K562 (cell line): Measurements from ENCODE around the gene SIGLEC11. TPM values are rescaled to one million over a fixed set of nuclear protein-coding genes. Genes with fewer than 3 reads are reported as not detected.

ENCODE experiments used
- CBFB ChIP-seq: sonication (generic); formaldehyde crosslinking; IDR thresholded peaks from 2 replicates; pipeline ENCODE4 v1.4.0; 2020; ENCODE audit warnings: mild to moderate bottlenecking, missing genetic modification reagents
- CSDE1 ChIP-seq, 2 experiments: fragments of 450-650 bp; IDR thresholded peaks; 2 replicates each; pipeline ENCODE4 v1.6.1; 2016; ENCODE audit warnings: mild to moderate bottlenecking in 1 of 2
- HMG20B ChIP-seq: fragments of 250-450 bp; sonication (Bioruptor Pico); IDR thresholded peaks from 2 replicates; pipeline ENCODE4 v1.5.0; 2021; ENCODE audit warnings: mild to moderate bottlenecking
- JUND ChIP-seq, 2 experiments: IDR thresholded peaks; 2 replicates in 1 of 2; 3 replicates in 1 of 2; pipeline ENCODE4 v1.6.1; 2011; ENCODE audit warnings: borderline replicate concordance in 2 of 2, low read depth in 2 of 2, low read length in 2 of 2, improper control_type of control experiment in 1 of 2, missing biosample characterization in 1 of 2, missing genetic modification characterization in 1 of 2, missing genetic modification reagents in 1 of 2
- KAT2B ChIP-seq: IDR thresholded peaks from one replicate; pipeline ENCODE4 v1.6.1; 2012; ENCODE audit warnings: low read depth, mild to moderate bottlenecking, control low read depth, inconsistent platforms, low read length, moderate library complexity
- NR2C1 ChIP-seq, 2 experiments: fragments of 450-650 bp; IDR thresholded peaks; 2 replicates each; pipeline ENCODE4 v1.6.1; 2017; ENCODE audit warnings: mild to moderate bottlenecking in 2 of 2, antibody characterized with exemption in 1 of 2, inconsistent platforms in 1 of 2, missing compliant biosample characterization in 1 of 2, missing genetic modification characterization in 1 of 2
- NR3C1 ChIP-seq: sonication (generic); formaldehyde crosslinking; IDR thresholded peaks from 2 replicates; pipeline ENCODE4 v1.8.1; 2022; ENCODE audit warnings: missing genetic modification reagents
- PHTF2 ChIP-seq: fragments of 250-450 bp; sonication (Bioruptor Pico); IDR thresholded peaks from 2 replicates; pipeline ENCODE4 v1.5.0; 2021; ENCODE audit warnings: mild to moderate bottlenecking
- PKNOX1 ChIP-seq: fragments of 450-650 bp; IDR thresholded peaks from 2 replicates; pipeline ENCODE4 v1.6.1; 2016
- SIN3B ChIP-seq: fragments of 450-650 bp; IDR thresholded peaks from 2 replicates; pipeline ENCODE4 v1.6.1; 2017; ENCODE audit warnings: low read depth, mild to moderate bottlenecking, moderate library complexity
- SOX6 ChIP-seq: fragments of 450-650 bp; IDR thresholded peaks from 2 replicates; pipeline ENCODE4 v1.6.1; 2014; ENCODE audit warnings: mild to moderate bottlenecking
- ZNF140 ChIP-seq: fragments of 250-450 bp; sonication (Bioruptor Pico); IDR thresholded peaks from 2 replicates; pipeline ENCODE4 v1.8.0; 2021; ENCODE audit warnings: moderate library complexity, mild to moderate bottlenecking, inconsistent platforms
- ZNF444 ChIP-seq: fragments of 250-450 bp; sonication (Bioruptor Pico); IDR thresholded peaks from 2 replicates; pipeline ENCODE4 v1.4.0; 2020; ENCODE audit warnings: mild to moderate bottlenecking, moderate library complexity
- polyA plus RNA-seq, 8 experiments: library from polyadenylated mRNA; depleted of rRNA in 4 of 8; stranded (reverse) in 5 of 8; unstranded in 3 of 8; fragments of >200 nt; fragmentation: Nextera tagmentation in 2 of 8; fragmentation: Illumina TruSeq in 1 of 8; extraction: Ambion mirVana in 2 of 8; extraction: Trizol in 1 of 8; gene quantifications; 2 replicates each; pipeline versions ENCODE4 v1.2.1 to v1.2.3, GENCODE V29; 2011 to 2014; ENCODE audit warnings: inconsistent platforms in 1 of 8, missing spikeins in 1 of 8
- total RNA-seq, 7 experiments: library from RNA; depleted of rRNA in 6 of 7; stranded (reverse); fragments of >200 nt in 6 of 7; fragmentation: Illumina TruSeq in 2 of 7; extraction: Trizol in 2 of 7; gene quantifications; 2 replicates each; pipeline versions ENCODE4 v1.2.1 to v1.2.3, GENCODE V29; 2011 to 2021; ENCODE audit warnings: low replicate concordance in 1 of 7
- TF ChIP-seq, protein P1 (sequence below): sonication (generic); formaldehyde crosslinking; IDR thresholded peaks from 2 replicates; pipeline ENCODE4 v1.8.0; 2023; ENCODE audit warnings: missing genetic modification reagents, mild to moderate bottlenecking, borderline replicate concordance

SIGLEC11 gene
- total and polyA plus RNA-seq, 9 of the 15 experiments (the other 6 are each of a cell fraction or from before 2014, with no cell fraction given): not detected

GRCh38 chr19:49987159-49987698, 26.3 kb upstream of the SIGLEC11 start (continued):
- no peak for TF ChIP-seq PKNOX1
- TF ChIP-seq NR3C1 (CRISPR knock-in tag): peak; percentile 100
- TF ChIP-seq ZNF140 (CRISPR knock-in tag): peak; percentile 92
- TF ChIP-seq SIN3B: no peak
- TF ChIP-seq, protein P1, sequence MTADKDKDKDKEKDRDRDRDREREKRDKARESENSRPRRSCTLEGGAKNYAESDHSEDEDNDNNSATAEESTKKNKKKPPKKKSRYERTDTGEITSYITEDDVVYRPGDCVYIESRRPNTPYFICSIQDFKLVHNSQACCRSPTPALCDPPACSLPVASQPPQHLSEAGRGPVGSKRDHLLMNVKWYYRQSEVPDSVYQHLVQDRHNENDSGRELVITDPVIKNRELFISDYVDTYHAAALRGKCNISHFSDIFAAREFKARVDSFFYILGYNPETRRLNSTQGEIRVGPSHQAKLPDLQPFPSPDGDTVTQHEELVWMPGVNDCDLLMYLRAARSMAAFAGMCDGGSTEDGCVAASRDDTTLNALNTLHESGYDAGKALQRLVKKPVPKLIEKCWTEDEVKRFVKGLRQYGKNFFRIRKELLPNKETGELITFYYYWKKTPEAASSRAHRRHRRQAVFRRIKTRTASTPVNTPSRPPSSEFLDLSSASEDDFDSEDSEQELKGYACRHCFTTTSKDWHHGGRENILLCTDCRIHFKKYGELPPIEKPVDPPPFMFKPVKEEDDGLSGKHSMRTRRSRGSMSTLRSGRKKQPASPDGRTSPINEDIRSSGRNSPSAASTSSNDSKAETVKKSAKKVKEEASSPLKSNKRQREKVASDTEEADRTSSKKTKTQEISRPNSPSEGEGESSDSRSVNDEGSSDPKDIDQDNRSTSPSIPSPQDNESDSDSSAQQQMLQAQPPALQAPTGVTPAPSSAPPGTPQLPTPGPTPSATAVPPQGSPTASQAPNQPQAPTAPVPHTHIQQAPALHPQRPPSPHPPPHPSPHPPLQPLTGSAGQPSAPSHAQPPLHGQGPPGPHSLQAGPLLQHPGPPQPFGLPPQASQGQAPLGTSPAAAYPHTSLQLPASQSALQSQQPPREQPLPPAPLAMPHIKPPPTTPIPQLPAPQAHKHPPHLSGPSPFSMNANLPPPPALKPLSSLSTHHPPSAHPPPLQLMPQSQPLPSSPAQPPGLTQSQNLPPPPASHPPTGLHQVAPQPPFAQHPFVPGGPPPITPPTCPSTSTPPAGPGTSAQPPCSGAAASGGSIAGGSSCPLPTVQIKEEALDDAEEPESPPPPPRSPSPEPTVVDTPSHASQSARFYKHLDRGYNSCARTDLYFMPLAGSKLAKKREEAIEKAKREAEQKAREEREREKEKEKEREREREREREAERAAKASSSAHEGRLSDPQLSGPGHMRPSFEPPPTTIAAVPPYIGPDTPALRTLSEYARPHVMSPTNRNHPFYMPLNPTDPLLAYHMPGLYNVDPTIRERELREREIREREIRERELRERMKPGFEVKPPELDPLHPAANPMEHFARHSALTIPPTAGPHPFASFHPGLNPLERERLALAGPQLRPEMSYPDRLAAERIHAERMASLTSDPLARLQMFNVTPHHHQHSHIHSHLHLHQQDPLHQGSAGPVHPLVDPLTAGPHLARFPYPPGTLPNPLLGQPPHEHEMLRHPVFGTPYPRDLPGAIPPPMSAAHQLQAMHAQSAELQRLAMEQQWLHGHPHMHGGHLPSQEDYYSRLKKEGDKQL: peak; percentile 100
- TF ChIP-seq KAT2B: no peak
- TF ChIP-seq CBFB: peak; percentile 99
- peak; percentile 39; the same call in 1 of the 2 replicates for TF ChIP-seq JUND (IDR thresholded peaks at IDR 0.05; ENCODE audit: borderline replicate concordance, low read depth, low read length)
- peak; percentile 94; the same call in 2 of the 3 replicates for TF ChIP-seq JUND (tag; IDR thresholded peaks at IDR 0.05; ENCODE audit: borderline replicate concordance, low read depth, low read length)
- TF ChIP-seq HMG20B (CRISPR knock-in tag): 0 out of 2 replicates have a peak, but pooled peaks have one; percentile 59
- TF ChIP-seq ZNF444 (CRISPR knock-in tag): no peak
- TF ChIP-seq CSDE1 (IDR thresholded peaks at IDR 0.05): no peak
- no peak for TF ChIP-seq NR2C1 (IDR thresholded peaks at IDR 0.05)
- peak; percentile 93 for TF ChIP-seq NR2C1 (tag; IDR thresholded peaks at IDR 0.05)
- TF ChIP-seq PHTF2 (CRISPR knock-in tag): peak; percentile 89; the same call in 1 of the 2 replicates
- no peak for TF ChIP-seq SOX6
